NB4 (cell line): Measurements from ENCODE around the gene TMEM14A.
A peak's percentile ranks its signal among the peaks of the same experiment; 100 is the strongest.
"Not testable (repeated sequence)": the region's sequence is repeated elsewhere in the genome, so short reads cannot be mapped to it uniquely, and the experiment has no call there.

Experiments
- DNase-seq: peaks from one replicate; pipeline ENCODE4 v3.0.0; 2010; ENCODE audit warnings: low read depth
- H3K4me3 ChIP-seq: one replicate; pipeline ENCODE4 v1.5.1; 2011; ENCODE audit warnings: mild to moderate bottlenecking, low read depth, low read length, moderate library complexity
- MYC ChIP-seq: IDR thresholded peaks from 2 replicates; pipeline ENCODE4 v1.6.1; 2011; ENCODE audit warnings: low read depth, low read length
- POLR2A ChIP-seq: IDR thresholded peaks from 2 replicates; pipeline ENCODE4 v1.6.1; 2011; ENCODE audit warnings: mild to moderate bottlenecking; ENCODE audit not compliant: insufficient read length; ENCODE audit errors: extremely low read depth
- TF ChIP-seq, protein P1 (sequence below): IDR thresholded peaks from one replicate; pipeline ENCODE4 v1.5.1; 2012; ENCODE audit warnings: low read depth, low read length
- TF ChIP-seq, protein P2 (sequence below): IDR thresholded peaks from 2 replicates; pipeline ENCODE4 v1.6.1; 2011; ENCODE audit warnings: low read depth, low read length

The TMEM14A gene

DNA sequence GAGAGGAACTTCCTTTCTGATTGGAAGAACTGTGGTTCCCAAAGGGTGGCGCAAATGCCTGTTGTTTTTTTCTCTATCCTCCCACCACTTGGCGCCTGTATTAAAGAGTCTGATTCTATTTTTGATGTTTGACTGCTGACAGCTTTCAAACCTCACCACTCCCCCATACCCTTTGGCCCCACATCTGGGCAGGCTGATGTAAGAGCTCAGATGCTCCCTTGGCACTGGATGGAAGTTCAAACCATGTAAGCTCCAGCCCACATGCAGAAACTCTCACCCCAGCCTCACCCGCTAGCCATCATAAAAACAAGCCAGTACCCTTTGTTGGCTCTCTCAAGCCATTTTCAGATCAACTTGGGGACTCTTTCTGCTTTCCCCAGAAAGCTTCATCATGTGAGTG lies 20.0 kb upstream of the TMEM14A start:
- no peak overlapping the region for H3K4me3 ChIP-seq
- TF ChIP-seq, protein P1, sequence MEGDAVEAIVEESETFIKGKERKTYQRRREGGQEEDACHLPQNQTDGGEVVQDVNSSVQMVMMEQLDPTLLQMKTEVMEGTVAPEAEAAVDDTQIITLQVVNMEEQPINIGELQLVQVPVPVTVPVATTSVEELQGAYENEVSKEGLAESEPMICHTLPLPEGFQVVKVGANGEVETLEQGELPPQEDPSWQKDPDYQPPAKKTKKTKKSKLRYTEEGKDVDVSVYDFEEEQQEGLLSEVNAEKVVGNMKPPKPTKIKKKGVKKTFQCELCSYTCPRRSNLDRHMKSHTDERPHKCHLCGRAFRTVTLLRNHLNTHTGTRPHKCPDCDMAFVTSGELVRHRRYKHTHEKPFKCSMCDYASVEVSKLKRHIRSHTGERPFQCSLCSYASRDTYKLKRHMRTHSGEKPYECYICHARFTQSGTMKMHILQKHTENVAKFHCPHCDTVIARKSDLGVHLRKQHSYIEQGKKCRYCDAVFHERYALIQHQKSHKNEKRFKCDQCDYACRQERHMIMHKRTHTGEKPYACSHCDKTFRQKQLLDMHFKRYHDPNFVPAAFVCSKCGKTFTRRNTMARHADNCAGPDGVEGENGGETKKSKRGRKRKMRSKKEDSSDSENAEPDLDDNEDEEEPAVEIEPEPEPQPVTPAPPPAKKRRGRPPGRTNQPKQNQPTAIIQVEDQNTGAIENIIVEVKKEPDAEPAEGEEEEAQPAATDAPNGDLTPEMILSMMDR = no peak
- peak; percentile 69 for DNase-seq

DNA sequence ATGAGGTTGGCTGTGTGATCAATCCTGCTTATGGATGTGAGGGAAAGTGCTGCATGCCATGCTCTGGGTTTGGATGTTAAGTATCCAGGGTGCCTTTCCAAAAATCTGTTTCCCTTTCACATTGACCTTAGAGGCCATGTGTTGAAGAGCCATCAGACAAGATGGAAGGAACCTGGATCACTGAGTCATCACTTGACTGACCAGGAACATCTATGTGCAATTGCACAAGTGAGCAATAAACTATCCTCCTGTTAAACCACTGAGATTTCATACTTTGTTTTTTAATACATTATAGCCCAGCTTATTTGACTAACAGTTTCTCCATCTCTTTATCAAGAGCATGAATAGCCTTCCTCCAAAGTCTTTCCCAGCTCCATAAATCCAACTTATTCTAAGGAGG lies 17.8 kb upstream of the TMEM14A start:
- DNase-seq = no peak
- H3K4me3 ChIP-seq = no peak overlapping the region
- no peak for TF ChIP-seq MYC
- TF ChIP-seq, protein P2, sequence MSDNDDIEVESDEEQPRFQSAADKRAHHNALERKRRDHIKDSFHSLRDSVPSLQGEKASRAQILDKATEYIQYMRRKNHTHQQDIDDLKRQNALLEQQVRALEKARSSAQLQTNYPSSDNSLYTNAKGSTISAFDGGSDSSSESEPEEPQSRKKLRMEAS = no peak
- TF ChIP-seq, protein P1 = no peak
- TF ChIP-seq POLR2A = no peak

DNA sequence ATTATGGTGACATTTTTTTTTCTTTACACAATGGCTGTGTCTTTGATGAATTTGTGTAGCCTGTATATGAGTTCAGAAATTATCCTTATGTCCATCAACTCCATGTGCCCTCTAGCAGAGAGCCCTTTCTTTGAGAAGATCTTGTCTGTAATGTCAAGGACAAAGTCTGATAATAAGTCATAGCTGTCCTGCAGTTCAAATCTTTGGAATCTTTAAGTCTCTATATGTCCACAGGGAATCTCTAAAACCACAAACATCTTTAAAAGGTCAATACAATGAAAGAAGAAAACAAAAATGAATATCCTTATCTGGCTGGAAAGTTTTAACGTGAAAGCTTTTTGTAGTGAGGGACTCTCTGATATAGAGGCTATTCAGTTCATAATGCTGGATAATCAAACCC lies 16.9 kb upstream of the TMEM14A start:
- no peak for DNase-seq
- no peak overlapping the region for H3K4me3 ChIP-seq
- TF ChIP-seq, protein P1 = no peak
- TF ChIP-seq POLR2A (no peak), MYC (no peak)
- TF ChIP-seq, protein P2 = no peak

DNA sequence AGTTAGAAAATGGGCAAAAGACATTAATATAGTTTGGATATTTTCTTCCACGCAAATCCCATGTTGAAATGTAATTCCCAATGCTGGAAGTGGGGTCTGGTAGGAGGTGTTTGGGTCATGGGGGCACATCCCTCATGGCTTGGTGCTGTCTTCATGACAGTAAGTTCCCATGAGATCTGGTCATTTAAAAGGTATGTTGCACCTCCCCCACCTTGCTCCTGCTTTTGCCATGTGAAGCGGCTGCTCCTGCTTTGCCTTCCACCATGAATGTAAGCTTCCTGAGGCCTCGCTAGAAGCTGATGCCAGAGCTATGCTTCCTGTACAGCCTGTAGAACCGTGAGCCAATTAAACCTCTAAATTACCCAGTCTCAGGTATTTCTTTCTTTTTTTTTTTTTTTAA lies 16.3 kb upstream of the TMEM14A start:
- DNase-seq = no peak
- TF ChIP-seq, protein P1 = no peak
- TF ChIP-seq MYC (no peak), POLR2A (no peak)
- TF ChIP-seq, protein P2 = no peak
- no peak overlapping the region for H3K4me3 ChIP-seq

DNA sequence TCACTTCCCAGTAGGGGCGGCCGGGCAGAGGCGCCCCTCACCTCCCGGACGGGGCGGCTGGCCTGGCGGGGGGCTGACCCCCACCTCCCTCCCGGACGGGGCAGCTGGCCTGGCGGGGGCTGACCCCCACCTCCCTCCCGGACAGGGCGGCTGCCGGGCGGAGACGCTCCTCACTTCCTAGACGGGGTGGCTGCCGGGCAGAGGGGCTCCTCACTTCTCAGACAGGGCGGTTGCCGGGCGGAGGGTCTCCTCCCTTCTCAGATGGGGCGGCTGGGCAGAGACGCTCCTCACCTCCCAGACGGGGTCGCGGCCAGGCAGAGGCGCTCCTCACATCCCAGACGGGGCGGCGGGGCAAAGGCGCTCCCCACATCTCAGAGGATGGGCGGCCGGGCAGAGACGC lies 15.0 kb upstream of the TMEM14A start:
- not testable (repeated sequence) for DNase-seq, H3K4me3 ChIP-seq

DNA sequence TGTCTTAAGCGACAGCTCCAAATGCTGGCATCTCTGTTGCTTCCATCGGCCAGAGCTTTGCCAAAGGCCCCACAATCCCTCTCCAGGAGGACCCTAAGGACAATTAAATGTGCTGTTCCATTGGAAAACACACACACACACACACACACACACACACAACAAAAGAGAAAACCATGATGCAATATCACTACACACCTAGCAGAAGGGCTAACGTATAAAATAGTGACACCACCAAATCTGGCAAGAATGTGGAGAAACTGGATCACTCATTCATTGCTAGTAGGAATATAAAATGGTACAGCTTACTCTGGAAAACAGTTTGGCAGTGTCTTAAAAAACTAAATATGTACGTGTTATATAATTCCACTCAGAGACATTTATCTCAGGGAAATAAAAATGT lies 13.0 kb upstream of the TMEM14A start:
- TF ChIP-seq MYC (no peak), POLR2A (no peak)
- TF ChIP-seq, protein P2 = no peak
- TF ChIP-seq, protein P1 = no peak
- no peak for DNase-seq
- H3K4me3 ChIP-seq = no peak overlapping the region
